ENCODE measurements around the gene MFN2.

The MFN2 gene

DNA sequence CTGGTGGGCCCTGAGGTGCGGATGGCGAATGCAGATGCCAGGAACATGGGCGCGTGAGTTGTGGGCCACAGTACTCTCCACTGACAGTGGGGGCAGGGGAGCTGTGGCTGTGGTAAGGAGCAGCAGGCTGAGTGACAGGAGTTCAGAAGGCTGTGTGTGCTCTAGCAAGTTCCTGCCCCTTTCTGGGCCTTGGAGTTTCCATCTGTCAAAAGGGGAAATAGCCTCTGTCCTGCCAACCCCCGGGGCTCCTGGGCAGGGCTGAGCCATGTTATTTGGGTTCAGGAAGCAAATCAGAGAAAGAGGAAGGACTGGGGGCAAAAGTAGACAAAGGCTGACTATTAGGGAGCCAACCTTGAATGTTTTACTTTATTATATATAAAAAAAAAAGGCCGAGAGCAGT is 19.5 kb upstream of the MFN2 start:
- DNase-seq: no peak

DNA sequence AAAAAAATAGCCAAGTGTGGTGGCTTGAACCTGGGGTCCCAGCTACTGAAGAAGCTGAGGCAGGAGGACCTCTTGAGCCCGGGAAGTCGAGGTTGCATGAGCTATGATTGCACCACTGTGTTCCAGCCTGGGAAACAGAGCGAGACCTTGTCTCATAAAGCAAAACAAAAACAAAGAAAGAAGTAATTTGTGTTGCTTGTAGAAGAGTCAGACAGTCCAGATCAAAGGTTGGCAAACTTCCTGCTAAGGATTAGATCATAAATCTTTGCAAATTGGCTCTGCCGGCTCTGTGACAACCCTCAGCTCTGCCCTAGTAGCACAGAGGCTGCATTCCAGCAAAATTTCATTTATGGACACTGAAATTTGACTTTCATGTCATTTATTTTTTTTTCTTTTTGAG is 19.0 kb upstream of the MFN2 start:
- DNase-seq: no peak

DNA sequence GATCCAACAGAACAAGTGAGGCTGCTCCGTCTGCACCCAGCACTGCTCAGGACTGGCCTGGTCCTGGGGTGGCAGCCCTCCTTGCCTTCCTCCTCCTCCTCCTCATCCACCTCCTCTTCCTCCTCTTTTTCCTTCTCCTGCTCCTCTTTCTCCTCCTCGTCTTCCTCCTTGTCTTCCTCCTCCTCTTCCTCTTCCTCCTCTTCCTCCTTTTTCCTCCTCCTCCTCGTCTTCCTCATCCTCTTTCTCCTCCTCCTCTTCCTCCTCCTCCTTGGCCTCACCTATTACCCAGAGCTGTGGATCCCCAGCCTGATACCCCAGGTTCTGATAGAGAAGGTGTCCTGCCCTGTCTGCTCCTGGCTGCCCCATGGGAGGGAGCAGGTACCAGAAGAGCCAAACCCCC is 16.6 kb upstream of the MFN2 start:
- DNase-seq: no peak

DNA sequence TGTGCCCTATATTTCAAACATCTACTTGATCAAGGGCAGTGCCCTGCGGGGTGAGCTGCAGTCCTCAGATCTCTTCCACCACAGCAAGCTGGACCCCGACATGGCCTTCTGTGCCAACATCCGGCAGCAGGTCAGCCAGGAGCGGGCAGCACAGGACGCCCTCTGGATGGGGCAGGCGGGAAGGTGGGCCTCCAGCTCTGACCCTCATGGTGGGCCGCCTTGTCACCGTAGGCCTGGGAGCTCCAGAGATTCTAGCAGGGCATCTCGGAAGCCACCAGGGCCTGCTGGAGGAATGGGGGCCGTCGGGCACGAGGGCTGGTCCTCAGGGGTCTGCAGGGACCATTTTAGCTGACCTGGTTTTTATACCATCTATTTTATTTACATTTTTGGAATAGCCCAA is 15.6 kb upstream of the MFN2 start:
- no peak for DNase-seq

DNA sequence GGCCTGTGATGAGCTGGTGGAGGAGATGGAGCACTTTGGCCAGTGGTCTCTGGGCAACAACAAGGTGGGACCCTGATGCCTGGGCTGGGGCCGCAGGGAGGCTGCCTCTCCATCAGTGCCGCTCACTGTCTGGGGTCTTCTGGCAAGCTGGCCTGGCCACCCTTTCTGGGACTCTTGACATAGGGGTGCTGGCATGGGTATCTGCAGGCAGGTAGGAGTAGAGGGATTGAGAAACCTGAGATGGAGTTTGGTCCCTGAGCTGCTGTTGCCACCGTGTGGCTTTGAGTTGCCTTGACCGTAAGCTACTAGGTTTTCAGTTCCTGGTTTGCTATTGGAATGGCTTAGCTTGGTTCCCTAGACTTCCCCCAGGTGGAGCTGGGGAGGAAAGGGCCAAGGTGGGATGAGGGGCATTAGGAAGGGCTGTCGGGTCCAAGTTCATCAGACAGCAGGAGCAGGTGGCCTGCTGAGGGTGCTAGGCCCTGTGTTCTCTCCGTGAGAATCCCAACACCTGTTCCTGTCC is 13.2 kb upstream of the MFN2 start:
- peak; percentile 22 for DNase-seq

DNA sequence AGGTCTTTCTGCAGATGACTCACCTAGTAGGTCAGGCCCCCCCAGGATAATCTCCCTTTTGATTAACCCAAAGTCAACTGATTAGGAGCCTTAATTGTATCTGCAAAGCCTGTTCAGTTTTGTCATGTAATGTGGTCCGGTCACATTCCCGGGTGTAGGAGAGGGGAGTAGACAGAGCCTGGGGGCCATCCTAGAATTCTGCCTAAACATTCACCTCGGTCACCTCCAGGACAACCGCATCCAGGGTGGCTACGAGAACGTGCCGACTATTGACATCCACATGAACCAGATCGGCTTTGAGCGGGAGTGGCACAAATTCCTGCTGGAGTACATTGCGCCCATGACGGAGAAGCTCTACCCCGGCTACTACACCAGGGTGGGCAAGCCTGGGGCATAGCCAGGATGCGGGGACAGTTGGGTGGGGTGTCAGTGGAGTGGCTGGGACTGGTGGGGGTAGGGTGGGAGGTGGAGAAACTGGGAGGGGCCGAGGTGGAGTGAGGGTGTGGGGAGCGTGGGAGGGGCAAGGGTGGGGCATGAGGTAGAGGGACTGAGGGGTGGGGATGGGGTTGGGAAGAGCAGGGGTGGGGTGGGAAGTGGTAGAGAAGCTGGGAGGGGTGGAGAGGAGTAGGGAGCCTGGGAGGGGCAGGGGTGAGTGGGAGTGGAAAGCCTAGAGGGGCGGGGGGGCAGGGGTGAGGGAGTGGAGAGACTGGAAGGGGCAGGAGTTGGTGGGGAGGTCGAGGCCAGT is 9.6 kb upstream of the MFN2 start:
- no peak for DNase-seq

DNA sequence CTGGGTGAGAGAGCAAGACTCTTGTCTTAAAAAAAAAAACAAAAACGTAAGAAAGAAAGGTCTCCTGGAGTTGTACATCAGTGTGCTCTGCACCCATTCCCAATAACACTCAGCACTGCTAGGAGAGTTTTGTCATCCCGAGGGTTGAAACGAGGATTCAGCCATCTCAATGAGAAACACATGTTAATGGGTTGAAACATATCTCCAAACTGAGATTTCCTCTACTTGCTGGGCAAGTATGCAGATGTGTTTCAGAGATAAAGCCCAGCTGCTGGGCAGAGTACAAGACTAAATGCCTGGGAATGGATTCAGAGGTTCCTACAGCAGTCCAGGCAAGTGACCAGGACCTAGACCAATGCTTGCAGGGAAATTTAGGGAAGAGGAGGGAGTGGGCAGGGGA is 2.6 kb upstream of the MFN2 start:
- DNase-seq: no peak

DNA sequence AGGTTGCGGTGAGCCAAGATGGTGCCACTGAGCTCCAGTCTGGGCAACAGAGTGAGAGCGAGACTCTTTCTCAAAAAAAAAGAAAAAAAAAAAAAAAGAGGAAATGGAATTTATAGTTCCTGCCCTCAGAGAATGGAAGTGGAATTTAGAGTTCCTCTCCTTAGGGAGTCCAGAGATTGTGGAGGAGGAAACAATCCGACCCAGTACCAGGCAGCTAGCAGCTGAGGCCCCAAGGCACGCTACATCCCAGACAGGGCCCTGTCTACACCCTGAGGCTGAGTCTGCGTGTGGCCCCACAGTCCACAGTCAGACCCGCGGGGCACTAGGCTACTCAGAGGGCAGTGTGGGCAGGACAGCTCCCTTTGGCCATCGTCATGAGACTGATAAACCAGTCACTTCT is 1.9 kb upstream of the MFN2 start:
- no peak for DNase-seq

DNA sequence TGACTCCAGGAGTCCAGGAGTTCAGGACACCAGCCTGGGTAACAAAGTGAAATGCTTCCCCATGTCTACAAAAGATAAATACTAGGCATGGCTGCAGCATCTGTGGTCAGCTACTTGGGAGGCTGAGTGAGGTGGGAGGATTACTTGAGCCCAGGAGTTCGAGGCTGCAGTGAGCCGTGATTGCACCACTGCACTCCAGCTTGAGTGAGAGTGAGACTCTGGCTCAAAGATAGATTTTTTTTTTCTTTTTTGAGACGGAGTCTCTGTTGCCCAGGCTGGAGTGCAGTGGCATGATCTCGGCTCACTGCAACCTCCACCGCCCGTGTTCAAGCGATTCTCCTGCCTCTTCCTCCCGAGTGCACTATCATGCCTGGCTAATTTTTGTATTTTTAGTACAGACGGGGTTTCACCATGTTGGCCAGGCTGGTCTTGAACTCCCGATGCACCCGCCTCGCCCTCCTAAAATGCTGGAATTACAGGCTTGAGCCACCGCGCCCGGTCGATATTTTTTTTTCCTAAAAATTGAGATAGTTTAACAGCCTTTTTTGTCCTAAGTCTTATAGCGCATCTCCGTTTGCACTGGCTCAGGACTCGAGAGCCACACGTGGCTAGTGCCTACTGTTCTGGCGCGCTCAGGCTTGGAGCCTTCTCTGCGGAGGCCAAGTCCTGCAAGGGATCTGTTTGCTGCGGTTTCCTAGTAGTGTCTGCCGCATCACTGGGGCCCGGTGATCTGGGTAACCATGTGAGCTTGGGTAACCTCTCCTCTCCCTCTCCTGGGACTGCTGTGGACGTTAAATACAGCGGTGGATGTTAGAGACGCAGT is 1.0 kb upstream of the MFN2 start:
- no peak for DNase-seq

DNA sequence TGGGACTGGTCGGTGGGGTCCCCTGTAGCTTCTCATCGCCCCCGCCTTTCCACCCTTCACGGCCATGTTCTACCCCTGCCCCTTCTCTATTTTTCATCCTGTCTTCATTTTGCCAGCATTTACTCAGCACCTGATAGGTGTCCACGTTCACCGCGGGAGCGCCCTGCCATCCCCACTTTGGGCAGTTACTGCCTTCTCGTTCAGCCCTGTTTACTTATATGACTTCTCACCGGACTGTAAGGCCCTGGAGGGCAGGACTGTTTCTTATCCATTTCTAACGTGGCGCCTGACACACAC is 380 bp downstream of the MFN2 start:
- DNase-seq: no peak

DNA sequence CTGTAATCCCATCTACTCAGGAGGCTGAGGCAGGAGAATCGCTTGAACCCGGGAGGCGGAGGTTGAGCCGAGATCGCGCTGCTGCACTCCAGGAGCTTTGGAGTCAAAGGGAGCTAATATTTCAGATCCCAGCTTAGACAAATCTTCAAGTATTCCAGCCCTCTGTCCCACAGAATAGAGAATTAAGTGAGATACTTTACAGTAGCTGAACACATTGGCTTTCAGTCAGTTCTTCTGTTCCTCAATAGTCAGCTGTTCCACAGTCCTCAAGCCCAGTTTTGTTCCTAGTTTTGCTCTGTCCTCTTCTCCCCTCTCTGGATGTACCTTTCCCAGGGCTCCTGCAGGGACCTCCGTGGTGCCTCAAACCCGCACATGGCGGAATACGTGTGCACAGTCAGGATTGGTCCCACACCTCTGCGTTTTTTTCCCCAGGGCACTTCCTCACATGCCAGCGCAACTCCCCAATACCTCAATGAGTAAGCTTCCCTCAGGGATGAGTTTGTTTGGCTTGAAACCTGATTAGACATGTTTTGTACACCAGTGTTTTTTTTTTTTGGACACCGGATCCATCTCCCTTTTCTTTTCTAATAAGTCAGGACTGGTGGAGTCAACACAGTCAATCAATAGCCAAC is 1.2 kb downstream of the MFN2 start:
- DNase-seq: no peak

DNA sequence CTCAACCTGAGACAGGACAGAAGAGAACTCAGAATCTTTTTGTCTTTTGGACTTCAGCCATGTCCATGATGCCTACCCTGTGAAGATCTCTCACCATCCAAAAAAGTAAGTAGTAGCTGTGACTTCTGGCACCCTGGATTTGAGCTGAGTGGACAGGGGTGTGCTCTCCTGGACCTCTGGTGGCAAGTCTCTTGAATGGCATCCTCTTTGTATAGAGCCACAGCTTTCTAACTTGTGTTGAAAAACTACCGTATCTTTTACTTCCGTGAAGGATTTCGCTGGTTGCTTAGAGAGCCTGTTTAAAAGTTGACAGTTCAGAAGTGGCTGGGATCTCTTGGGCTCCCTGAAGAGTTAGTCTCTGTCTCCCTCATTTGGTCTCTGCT is 1.8 kb downstream of the MFN2 start:
- DNase-seq: no peak

DNA sequence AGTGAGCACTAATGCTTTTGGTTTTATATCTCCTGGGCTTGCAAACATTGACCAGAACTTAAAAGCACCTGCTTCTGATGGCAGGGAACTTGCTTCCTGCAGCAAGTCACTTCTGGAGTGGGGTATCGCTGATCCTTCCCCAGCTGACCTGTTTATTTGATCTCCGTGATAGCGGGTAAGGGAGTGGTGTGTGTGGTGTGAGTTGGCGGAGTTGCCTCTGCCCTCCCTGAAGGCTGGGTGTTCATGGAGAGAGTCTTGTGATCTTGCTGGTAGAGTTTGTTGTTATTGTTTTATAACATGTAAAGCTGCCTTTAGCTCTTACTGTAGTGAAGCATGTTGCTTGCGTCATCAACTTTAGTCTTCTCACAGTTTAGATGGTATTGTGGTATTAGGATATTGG is 3.9 kb downstream of the MFN2 start:
- no peak for DNase-seq

DNA sequence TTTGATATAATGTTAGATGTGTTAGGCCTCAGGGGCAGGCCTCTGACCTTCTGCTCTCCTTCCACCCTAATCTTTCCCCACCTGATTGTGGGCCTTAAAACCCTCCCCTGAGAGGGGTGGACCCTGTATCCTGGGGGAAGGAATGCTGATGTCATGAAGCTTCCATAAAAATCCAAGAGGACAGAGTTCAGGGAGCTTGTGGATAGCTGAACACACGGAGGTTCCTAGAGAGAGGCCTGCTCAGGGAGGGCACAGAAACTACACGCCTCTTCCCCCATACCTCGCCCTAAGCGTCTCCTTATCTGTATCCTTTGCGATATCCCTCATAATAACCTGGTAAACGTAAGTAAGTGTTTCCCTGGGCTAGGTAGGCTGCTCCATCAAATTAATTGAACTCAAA is 4.3 kb downstream of the MFN2 start:
- DNase-seq: no peak

DNA sequence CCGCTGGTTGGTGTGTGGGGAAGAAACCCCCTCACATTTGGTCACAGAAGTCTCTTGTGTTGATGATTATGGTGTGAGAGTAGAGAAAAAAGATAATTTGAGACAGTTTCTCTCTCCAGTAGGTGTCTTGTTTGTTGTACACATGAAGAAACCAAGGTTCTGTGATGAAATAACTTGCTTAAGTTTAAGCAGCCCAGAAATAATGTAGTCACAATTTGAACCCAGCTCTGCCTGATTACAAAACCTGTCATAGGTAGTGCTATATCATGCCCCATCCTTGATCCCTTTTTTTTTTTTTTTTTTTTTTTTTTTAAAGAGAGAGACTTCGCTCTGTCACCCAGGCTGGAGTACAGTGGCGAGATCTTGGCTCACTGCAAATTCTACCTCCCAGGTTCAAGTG is 4.9 kb downstream of the MFN2 start:
- no peak for DNase-seq

DNA sequence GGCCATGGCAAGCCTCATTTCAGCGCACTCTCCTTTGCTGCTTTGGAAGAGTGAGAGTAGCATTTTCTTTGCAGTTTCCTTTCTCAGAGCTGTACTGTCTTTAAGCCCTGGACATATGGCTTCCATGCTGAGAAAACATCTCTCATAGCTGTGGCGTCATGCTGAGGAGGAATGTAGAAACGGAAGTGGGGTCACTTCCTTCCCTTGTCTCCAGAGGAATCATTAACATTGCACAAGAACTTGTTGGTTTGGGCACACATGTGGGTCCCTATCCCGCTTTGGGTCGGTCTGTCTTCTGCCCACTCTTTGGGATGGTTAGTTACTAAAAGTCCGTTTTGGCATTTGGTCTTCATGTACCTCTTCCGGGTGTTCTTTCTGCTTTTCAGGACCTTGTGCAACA is 5.6 kb downstream of the MFN2 start:
- no peak for DNase-seq

DNA sequence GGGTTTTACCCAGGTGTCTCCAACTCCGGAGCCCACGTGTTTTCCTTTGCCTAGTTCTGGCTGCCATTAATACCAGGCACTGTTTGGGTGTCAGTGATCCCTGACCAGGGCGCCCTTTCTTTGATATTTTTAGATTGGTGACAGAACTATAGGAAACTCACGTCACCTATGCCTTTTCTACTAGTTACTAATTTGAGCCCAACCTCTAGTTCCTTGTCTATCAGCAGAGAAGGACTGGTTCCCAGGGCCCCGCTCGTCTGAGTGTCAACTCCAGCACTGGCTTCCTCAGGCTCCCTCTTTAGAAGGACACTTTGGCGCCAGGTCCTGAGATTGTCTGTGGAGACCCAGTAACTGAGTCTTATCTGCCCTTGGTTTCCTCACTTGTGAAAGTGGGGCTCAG is 9.4 kb downstream of the MFN2 start:
- no peak for DNase-seq

DNA sequence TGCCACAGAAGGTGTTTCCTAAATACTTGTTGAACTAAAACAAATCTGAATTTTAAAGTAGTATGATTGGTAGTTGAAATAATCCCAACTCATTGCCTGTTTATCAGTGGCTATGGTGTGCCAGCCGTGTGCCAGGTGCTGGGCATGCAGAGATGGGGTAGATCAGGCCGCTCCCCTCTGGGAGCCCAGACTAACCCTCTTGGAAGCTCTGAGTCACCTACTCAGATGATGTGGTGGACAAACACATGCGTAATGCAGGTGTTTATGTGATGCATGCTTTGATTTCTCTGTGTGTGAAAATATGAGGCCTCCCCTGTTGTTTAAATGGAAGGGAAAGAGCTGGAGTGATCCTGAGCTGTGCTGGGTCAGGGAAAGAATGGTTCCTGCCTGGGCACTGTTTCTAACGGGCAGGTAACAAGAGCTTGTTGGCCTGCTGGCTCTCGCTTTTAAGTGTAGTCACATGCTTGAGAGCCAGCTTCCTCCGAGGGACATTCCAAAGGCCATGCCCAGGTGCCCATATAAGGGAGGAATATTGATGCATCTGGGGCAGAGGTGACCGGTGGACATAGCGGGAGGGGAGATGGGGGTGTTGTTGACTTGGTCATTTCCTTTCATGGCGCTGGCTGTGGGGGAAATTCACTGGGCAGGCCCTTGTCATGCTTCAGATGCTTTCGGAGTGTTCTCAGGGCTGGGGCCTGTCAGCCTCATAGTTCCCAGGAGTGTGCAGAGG is 10.2 kb downstream of the MFN2 start:
- DNase-seq: no peak

DNA sequence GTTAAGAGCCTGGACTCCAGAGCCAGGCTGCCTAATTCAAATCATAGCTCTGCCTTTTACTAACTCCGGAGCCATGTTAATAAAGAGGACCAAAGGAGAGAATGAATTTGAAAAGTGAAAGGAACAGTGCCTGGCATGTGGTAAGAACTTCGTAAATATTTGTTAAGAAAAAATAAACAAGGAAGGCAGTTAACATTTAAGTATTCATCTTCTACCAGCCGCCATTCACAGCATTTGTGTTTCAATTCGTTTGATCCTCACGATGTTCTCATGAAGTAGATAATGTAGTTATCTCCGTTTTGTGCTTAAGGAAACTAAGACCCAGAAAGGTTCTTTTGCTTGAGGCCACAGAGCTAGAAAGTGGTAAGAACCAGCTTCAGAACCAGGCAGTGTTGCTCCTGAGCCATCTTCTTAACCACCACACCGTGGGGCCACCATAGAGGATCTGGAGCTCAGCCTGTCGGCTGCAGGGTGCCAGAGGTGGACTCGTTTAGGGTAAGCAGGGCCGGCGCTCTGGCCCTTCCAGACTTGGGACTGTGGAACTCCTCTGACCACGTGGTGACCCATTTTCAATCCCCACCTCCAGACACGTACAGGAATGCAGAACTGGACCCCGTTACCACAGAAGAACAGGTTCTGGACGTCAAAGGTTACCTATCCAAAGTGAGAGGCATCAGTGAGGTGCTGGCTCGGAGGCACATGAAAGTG is 11.9 kb downstream of the MFN2 start:
- no peak for DNase-seq

DNA sequence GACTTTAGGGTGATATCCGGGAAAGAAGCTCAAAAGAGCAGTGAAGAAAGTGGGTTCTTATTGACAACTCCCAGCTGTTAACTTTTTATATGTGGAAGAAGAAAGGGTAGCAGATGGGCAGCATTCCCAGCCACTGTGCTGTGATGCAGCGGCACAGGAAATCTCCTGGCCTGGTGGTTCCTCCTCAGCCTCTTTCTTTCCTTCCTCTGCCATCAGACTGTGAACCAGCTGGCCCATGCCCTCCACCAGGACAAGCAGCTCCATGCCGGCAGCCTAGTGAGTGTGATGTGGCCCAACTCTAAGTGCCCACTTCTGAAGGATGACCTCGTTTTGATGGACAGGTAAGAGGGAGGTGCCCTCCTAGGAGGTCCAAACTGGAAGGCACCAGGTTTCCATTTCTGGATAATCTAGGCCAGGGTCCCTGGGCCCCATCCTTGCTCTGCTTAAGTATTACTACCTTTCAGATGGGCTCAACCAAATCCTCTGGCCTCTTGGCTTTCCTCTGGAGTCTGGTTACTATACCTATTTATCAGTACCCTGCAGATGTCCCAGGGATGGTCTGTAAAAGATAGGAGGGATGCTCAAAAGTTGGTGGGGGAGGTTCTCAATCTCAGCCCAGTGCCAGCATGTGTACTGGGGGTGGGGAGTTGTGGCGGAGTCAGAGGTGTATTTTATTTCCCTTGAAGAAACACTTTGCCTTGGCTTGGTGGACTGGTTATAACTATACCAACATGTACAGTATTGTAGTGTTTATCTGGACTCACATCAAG is 17.0 kb downstream of the MFN2 start:
- DNase-seq: no peak

DNA sequence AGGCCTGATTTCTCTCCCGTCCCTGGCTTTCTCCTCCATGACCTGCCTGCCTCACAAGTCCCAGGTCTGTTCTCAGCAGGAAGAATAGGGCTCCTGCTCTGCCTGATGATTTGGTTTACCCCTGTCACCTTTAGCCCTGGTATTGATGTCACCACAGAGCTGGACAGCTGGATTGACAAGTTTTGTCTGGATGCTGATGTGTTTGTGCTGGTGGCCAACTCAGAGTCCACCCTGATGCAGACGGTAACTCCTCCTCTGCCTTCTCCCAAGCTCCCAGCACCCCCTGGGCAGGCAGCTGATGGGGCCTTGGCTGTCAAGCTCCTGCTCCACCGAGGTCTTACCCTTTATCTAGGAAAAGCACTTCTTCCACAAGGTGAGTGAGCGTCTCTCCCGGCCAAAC is 18.4 kb downstream of the MFN2 start:
- no peak for DNase-seq

DNA sequence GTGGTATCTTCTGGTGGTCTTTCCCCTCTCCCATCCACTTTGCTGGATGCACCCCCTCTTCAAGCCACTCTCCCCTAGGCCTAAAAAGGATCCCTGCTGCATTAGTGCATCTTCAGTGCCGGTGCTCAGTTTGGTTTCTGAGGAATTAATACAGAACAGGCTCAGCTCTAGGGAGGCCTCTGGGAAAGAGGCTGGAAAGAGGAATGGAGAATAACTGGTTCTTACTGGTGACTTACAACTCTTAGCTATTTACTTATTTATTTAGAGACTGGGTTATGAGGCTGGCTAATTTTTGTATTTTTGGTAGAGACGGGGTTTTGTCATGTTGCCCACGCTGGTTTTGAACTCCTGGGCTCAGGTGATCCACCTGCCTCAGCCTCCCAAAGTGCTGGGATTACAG is 19.0 kb downstream of the MFN2 start:
- no peak for DNase-seq

Data from CD4-positive, alpha-beta T cell treated with Interleukin-17A for 4 hours (primary cell).